GM12878 (cell line): ENCODE measurements around the gene PHF20. TPM values are rescaled to one million over a fixed set of nuclear protein-coding genes. Genes with fewer than 3 reads are reported as not detected.

Experiments
- ATAC-seq: fragments of 200-7000 bp; cut with Tn5 transposase; 3 replicates; pipeline ENCODE4 v1.9.1; 2020; ENCODE audit warnings: mild to moderate bottlenecking, moderate library complexity
- BruUV-seq: library from RNA; stranded (reverse); fragments of 400-500 nt; replicated peaks from 2 replicates; lab custom pipeline; 2021; lab: Mats Ljungman, UMichigan
- CTCF ChIA-PET: fragments of 300-600 bp; sonication (Branson Sonifier 250); formaldehyde crosslinking; extraction: SDS; loops from one replicate; lab custom pipeline; 2021; ENCODE audit warnings: inconsistent platforms; lab: Yijun Ruan, JAX
- POLR2A ChIA-PET: fragments of 350-600 bp; formaldehyde crosslinking; extraction: SDS; loops from one replicate; lab custom pipeline; 2021; ENCODE audit warnings: inconsistent platforms; lab: Charles Lee
- RAD21 ChIA-PET: fragments of 300-600 bp; sonication (Branson Sonifier 250); formaldehyde crosslinking; loops from one replicate; lab custom pipeline; 2023; ENCODE audit warnings: antibody characterized with exemption; ENCODE audit not compliant: unreplicated experiment; lab: Charles Lee
- SMC1A ChIA-PET: fragments of 300-600 bp; sonication (Branson Sonifier 250); formaldehyde crosslinking; loops from one replicate; lab custom pipeline; 2023; ENCODE audit not compliant: unreplicated experiment, uncharacterized antibody; lab: Charles Lee
- DNase-seq: peaks from one replicate; pipeline ENCODE4 v3.0.0-alpha.2; 2011; ENCODE audit warnings: low read depth, low spot score
- FAIRE-seq: peaks from 3 replicates; lab custom pipeline; 2011; peaks lifted over from hg19 to GRCh38; lab: Jason Lieb, UNC
- H2AFZ ChIP-seq: 2 replicates; pipeline ENCODE4 v1.6.0; 2011; ENCODE audit warnings: low read depth, low read length, control low read depth; ENCODE audit not compliant: control insufficient read depth
- H3K27ac ChIP-seq: 2 replicates; pipeline ENCODE4 v1.5.1; 2011; ENCODE audit warnings: control low read depth; ENCODE audit not compliant: control insufficient read depth, insufficient read depth
- H3K27me3 ChIP-seq, 2 experiments: replicated peaks in 1 of 2; 2 replicates each; pipeline versions ENCODE4 v1.6.0 to v1.6.1; 2011; ENCODE audit warnings: low read length in 1 of 2; ENCODE audit not compliant: control insufficient read depth in 2 of 2, insufficient read depth in 2 of 2
- H3K36me3 ChIP-seq, 2 experiments: 2 replicates each; pipeline ENCODE4 v1.5.1; 2011; ENCODE audit warnings: low read length in 1 of 2; ENCODE audit not compliant: control insufficient read depth in 2 of 2, insufficient read depth in 2 of 2
- H3K4me1 ChIP-seq: 2 replicates; pipeline ENCODE4 v1.6.1; 2011; ENCODE audit warnings: mild to moderate bottlenecking, low read length, moderate library complexity, mixed read lengths; ENCODE audit not compliant: control insufficient read depth, insufficient read depth
- H3K4me2 ChIP-seq: 2 replicates; pipeline ENCODE4 v1.6.0; 2011; ENCODE audit warnings: control low read depth; ENCODE audit not compliant: control insufficient read depth, insufficient read depth
- H3K4me3 ChIP-seq: fragments of 200-600 bp; sonication (generic); 2 replicates; pipeline ENCODE4 v1.5.1; 2016
- H3K79me2 ChIP-seq: 2 replicates; pipeline ENCODE4 v1.6.0; 2011; ENCODE audit warnings: low read length; ENCODE audit not compliant: control insufficient read depth, insufficient read depth
- H3K9ac ChIP-seq: 2 replicates; pipeline ENCODE4 v1.8.0; 2011; ENCODE audit warnings: low read length, control low read depth, mixed read lengths; ENCODE audit not compliant: control insufficient read depth, insufficient read depth
- H3K9me3 ChIP-seq: replicated peaks from 3 replicates; pipeline ENCODE4 v1.5.1; 2011; ENCODE audit warnings: mild to moderate bottlenecking, low read length; ENCODE audit not compliant: control insufficient read depth, insufficient read depth
- H4K20me1 ChIP-seq: 2 replicates; pipeline ENCODE4 v1.6.0; 2011; ENCODE audit not compliant: control insufficient read depth, insufficient read depth
- CHD2 ChIP-seq: IDR thresholded peaks from 2 replicates; pipeline ENCODE4 v1.6.1; 2011; ENCODE audit warnings: low read depth, low read length, improper control_type of control experiment, borderline replicate concordance
- GATAD2B ChIP-seq: fragments of 450-650 bp; conservative IDR thresholded peaks from 2 replicates; pipeline ENCODE4 v1.6.1; 2017; ENCODE audit warnings: low read depth, mild to moderate bottlenecking, moderate library complexity
- HCFC1 ChIP-seq: fragments of 150-350 bp; IDR thresholded peaks from 2 replicates; pipeline ENCODE4 v1.6.1; 2014; ENCODE audit warnings: low read length
- MEF2B ChIP-seq: fragments of 450-650 bp; IDR thresholded peaks from 2 replicates; pipeline ENCODE4 v1.6.1; 2018; ENCODE audit warnings: mild to moderate bottlenecking, moderate library complexity; ENCODE audit not compliant: partially characterized antibody, poor library complexity, severe bottlenecking
- MYB ChIP-seq: fragments of 150-350 bp; IDR thresholded peaks from 2 replicates; pipeline ENCODE4 v1.6.1; 2014; ENCODE audit warnings: mild to moderate bottlenecking, low read depth, low read length, borderline replicate concordance
- NR2C1 ChIP-seq: fragments of 450-650 bp; IDR thresholded peaks from 2 replicates; pipeline ENCODE4 v1.6.1; 2017; ENCODE audit warnings: antibody characterized with exemption, mild to moderate bottlenecking, moderate library complexity
- PAX8 ChIP-seq: fragments of 450-650 bp; IDR thresholded peaks from 2 replicates; pipeline ENCODE4 v1.6.1; 2017; ENCODE audit warnings: mild to moderate bottlenecking, moderate library complexity
- RFX5 ChIP-seq: IDR thresholded peaks from 2 replicates; pipeline ENCODE4 v1.6.1; 2011; ENCODE audit warnings: low read depth, low read length, improper control_type of control experiment
- STAT3 ChIP-seq: IDR thresholded peaks from 2 replicates; pipeline ENCODE4 v1.6.1; 2011; ENCODE audit warnings: low read depth, low read length, improper control_type of control experiment
- WRNIP1 ChIP-seq: IDR thresholded peaks from 2 replicates; pipeline ENCODE4 v1.6.1; 2011; ENCODE audit warnings: low read depth, low read length, improper control_type of control experiment, borderline replicate concordance
- ZNF592 ChIP-seq: fragments of 450-650 bp; IDR thresholded peaks from 2 replicates; pipeline ENCODE4 v1.6.1; 2017; ENCODE audit warnings: mild to moderate bottlenecking, moderate library complexity
- WGBS: methylation state at CpG from one replicate; pipeline ENCODE4 v1.1.6; 2016; ENCODE audit warnings: low lambda C conversion rate; ENCODE audit not compliant: insufficient replicate concordance, insufficient coverage; ENCODE audit errors: missing lambda C conversion rate; 5-methylcytosine and 5-hydroxymethylcytosine counted together
- in situ Hi-C: fragments of 300-500 bp; cut with MboI; formaldehyde crosslinking; loops from 9 replicates; pipeline ENCODE4 v1.14.3; 2018; ENCODE audit warnings: mixed read lengths
- intact Hi-C: fragments of 100-400 bp; cut with micrococcal nuclease; formaldehyde crosslinking; loops from one replicate; pipeline ENCODE4 v1.14.2; 2022; ENCODE audit not compliant: unreplicated experiment
- polyA plus RNA-seq, 11 experiments: library from polyadenylated mRNA; depleted of rRNA in 4 of 11; unstranded in 6 of 11; stranded (reverse) in 5 of 11; fragments of >200 nt; fragmentation: Nextera tagmentation in 4 of 11; fragmentation: Illumina TruSeq in 1 of 11; extraction: Ambion mirVana in 4 of 11; extraction: Trizol in 1 of 11; gene quantifications; 1 replicate in 1 of 11; 2 replicates in 10 of 11; pipeline versions ENCODE4 v1.2.1 to v1.2.3, GENCODE V29; 2011 to 2016; ENCODE audit warnings: inconsistent platforms in 2 of 11, missing spikeins in 2 of 11, low read depth in 1 of 11
- total RNA-seq, 4 experiments: library from RNA; depleted of rRNA in 3 of 4; stranded (reverse); fragments of >200 nt in 3 of 4; fragmentation: Illumina TruSeq in 1 of 4; extraction: Trizol in 1 of 4; gene quantifications; 2 replicates each; pipeline versions ENCODE4 v1.2.1 to v1.2.3, GENCODE V29; 2013 to 2021

PHF20 gene
- total and polyA plus RNA-seq, 10 of the 15 experiments (the other 5 are each of a cell fraction or from before 2014, with no cell fraction given) = 31.6 to 91.2 (median 46.8) TPM

GRCh38 chr20:35963878-35964277 is 192.1 kb downstream of the PHF20 start:
- Histone ChIP-seq H3K4me1 (no peaks in the 10 kb centered on the region), H3K27ac (no peak overlapping the region), H4K20me1 (no peaks in the 10 kb centered on the region), H3K9ac (no peak overlapping the region), H3K79me2 (no peaks in the 10 kb centered on the region), H2AFZ (no peak overlapping the region), H3K9me3 (no peaks in the 10 kb centered on the region), H3K4me2 (no peak overlapping the region), H3K27me3 (no peaks in the 10 kb centered on the region; a peak in 2 of 4 replicates), H3K36me3 (no peaks in the 10 kb centered on the region), H3K4me3 (no peak overlapping the region)
- ChIA-PET RAD21 (no interaction called here), POLR2A (no interaction called here), SMC1A (no interaction called here), CTCF (interaction anchor here (0.5 to 1.9 kb wide), 3 partner anchors 10 to 143 kb away, joined by 3 to 8 read pairs (median 6); partner anchors contain the start of gene SCAND1)
- no TSS peak for BruUV-seq
- no peak for ATAC-seq
- intact Hi-C loops = no loop called here
- FAIRE-seq = no peak
- in situ Hi-C loops = no loop called here
- 56% methylated on average over 4 of the region's 4 CpGs for WGBS
- no peak for DNase-seq
- TF ChIP-seq MYB = no peak
- TF ChIP-seq RFX5 = no peak
- TF ChIP-seq ZNF592 = no peak
- no peak for TF ChIP-seq STAT3
- no peak for TF ChIP-seq HCFC1
- TF ChIP-seq PAX8 = no peak
- TF ChIP-seq WRNIP1 = no peak
- TF ChIP-seq NR2C1 = no peak
- no peak for TF ChIP-seq CHD2
- TF ChIP-seq GATAD2B = no peak
- TF ChIP-seq MEF2B = no peak
